ENCODE measurements around the gene SLX4IP. TPM values are rescaled to one million over a fixed set of nuclear protein-coding genes. Genes with fewer than 3 reads are reported as not detected.

The SLX4IP gene
- polyA plus RNA-seq, 2 donors, result 1.2 to 4.4 TPM

GRCh38 chr20:10489853-10490252 lies 54.7 kb downstream of the SLX4IP start:
- Histone ChIP-seq H3K36me3 (ENCODE audit: control insufficient read depth in 2 of 2, insufficient read depth in 2 of 2, low read length in 1 of 2) (no peaks in the 10 kb centered on the region), H3K27ac (ENCODE audit: low read depth in 2 of 2, low read length in 1 of 2) (peak overlapping the region in 1 of 2 donors; percentile 10), H3K9me3 (ENCODE audit: control insufficient read depth in 2 of 2, insufficient read depth in 1 of 2, low read depth in 1 of 2, low read length in 1 of 2) (no peaks in the 10 kb centered on the region), H3K4me3 (ENCODE audit: low read depth in 1 of 2, low read length in 2 of 2) (no peak overlapping the region), H3K4me1 (ENCODE audit: control insufficient read depth in 2 of 2, insufficient read depth in 2 of 2, low read length in 1 of 2) (no peaks in the 10 kb centered on the region), H3K27me3 (ENCODE audit: control insufficient read depth in 1 of 2, insufficient read depth in 2 of 2, low read length in 2 of 2) (no peaks in the 10 kb centered on the region)
- 51 to 80% methylated on average over 1 of the region's 1 CpG for WGBS, 2 donors

GRCh38 chr20:10490257-10490656 lies 55.2 kb downstream of the SLX4IP start:
- Histone ChIP-seq H3K36me3 (ENCODE audit: control insufficient read depth in 2 of 2, insufficient read depth in 2 of 2, low read length in 1 of 2) (no peaks in the 10 kb centered on the region), H3K27ac (ENCODE audit: low read depth in 2 of 2, low read length in 1 of 2) (peak overlapping the region in 1 of 2 donors; percentile 66), H3K4me1 (ENCODE audit: control insufficient read depth in 2 of 2, insufficient read depth in 2 of 2, low read length in 1 of 2) (no peaks in the 10 kb centered on the region), H3K4me3 (ENCODE audit: low read depth in 1 of 2, low read length in 2 of 2) (no peak overlapping the region), H3K9me3 (ENCODE audit: control insufficient read depth in 2 of 2, insufficient read depth in 1 of 2, low read depth in 1 of 2, low read length in 1 of 2) (no peaks in the 10 kb centered on the region), H3K27me3 (ENCODE audit: control insufficient read depth in 1 of 2, insufficient read depth in 2 of 2, low read length in 2 of 2) (no peaks in the 10 kb centered on the region)
- 85 to 88% methylated on average over 2 of the region's 2 CpGs for WGBS, 2 donors

DNA sequence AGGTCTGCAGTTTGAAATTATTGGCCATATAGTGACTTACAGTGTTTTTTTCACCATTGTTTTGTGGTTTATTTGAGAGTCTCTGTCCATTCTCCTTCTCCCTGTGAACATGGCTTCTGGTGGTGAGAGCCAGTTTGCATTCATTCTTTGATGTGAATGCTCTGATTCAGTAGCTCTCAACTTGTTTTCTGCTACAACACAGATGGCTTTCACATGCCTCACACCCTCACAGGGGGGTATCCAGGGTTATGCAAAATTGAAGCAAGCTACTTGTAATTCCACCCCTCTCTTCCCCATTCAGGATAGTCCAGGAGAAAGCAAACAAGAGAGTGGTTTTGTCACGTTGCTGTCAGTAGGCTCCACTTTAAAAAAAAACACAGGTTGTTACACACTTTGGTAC lies 55.6 kb downstream of the SLX4IP start:
- no peak overlapping the region for H3K4me3 ChIP-seq (ENCODE audit: low read depth in 1 of 2, low read length in 2 of 2)

GRCh38 chr20:10492065-10492464 lies 57.0 kb downstream of the SLX4IP start:
- H3K36me3 ChIP-seq (ENCODE audit: control insufficient read depth in 2 of 2, insufficient read depth in 2 of 2, low read length in 1 of 2), result no peaks in the 10 kb centered on the region
- no peaks in the 10 kb centered on the region for H3K9me3 ChIP-seq (ENCODE audit: control insufficient read depth in 2 of 2, insufficient read depth in 1 of 2, low read depth in 1 of 2, low read length in 1 of 2)
- no peak overlapping the region for H3K27ac ChIP-seq (ENCODE audit: low read depth in 2 of 2, low read length in 1 of 2)
- H3K27me3 ChIP-seq (ENCODE audit: control insufficient read depth in 1 of 2, insufficient read depth in 2 of 2, low read length in 2 of 2), result no peaks in the 10 kb centered on the region
- 89 to 92% methylated on average over 2 of the region's 2 CpGs for WGBS, 2 donors
- H3K4me1 ChIP-seq (ENCODE audit: control insufficient read depth in 2 of 2, insufficient read depth in 2 of 2, low read length in 1 of 2), result no peaks in the 10 kb centered on the region
- H3K4me3 ChIP-seq (ENCODE audit: low read depth in 1 of 2, low read length in 2 of 2), result no peak overlapping the region

More for the DNA sequence above, 55.6 kb downstream of the SLX4IP start:
- H3K27ac ChIP-seq (ENCODE audit: low read depth in 2 of 2, low read length in 1 of 2), result peak overlapping the region; percentile 42 to 66
- no peaks in the 10 kb centered on the region for H3K36me3 ChIP-seq (ENCODE audit: control insufficient read depth in 2 of 2, insufficient read depth in 2 of 2, low read length in 1 of 2)
- H3K4me1 ChIP-seq (ENCODE audit: control insufficient read depth in 2 of 2, insufficient read depth in 2 of 2, low read length in 1 of 2), result no peaks in the 10 kb centered on the region
- H3K9me3 ChIP-seq (ENCODE audit: control insufficient read depth in 2 of 2, insufficient read depth in 1 of 2, low read depth in 1 of 2, low read length in 1 of 2), result no peaks in the 10 kb centered on the region
- H3K27me3 ChIP-seq (ENCODE audit: control insufficient read depth in 1 of 2, insufficient read depth in 2 of 2, low read length in 2 of 2), result no peaks in the 10 kb centered on the region
- 48 to 50% methylated on average over 1 of the region's 1 CpG for WGBS, 2 donors

DNA sequence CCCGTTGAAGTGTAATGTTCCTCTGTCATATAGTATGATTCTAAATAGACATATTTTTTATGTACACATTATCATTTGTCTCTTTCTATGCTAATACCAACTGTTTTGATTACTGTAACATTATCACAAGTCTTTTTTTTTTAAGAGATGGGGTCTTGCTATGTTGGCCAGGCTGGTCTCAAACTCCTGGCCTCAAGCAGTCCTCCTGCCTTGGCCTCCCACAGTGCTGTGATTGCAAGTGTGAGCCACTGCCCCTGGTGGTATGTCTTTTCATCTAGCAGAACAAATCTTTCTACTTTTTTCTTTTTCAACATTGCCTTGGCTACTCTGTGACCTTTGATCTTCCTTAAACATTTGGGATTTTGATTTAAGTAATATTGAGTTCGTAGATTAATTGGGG lies 57.7 kb downstream of the SLX4IP start:
- Histone ChIP-seq H3K4me3 (ENCODE audit: low read depth in 1 of 2, low read length in 2 of 2) (no peak overlapping the region), H3K4me1 (ENCODE audit: control insufficient read depth in 2 of 2, insufficient read depth in 2 of 2, low read length in 1 of 2) (no peaks in the 10 kb centered on the region), H3K27me3 (ENCODE audit: control insufficient read depth in 1 of 2, insufficient read depth in 2 of 2, low read length in 2 of 2) (no peaks in the 10 kb centered on the region), H3K36me3 (ENCODE audit: control insufficient read depth in 2 of 2, insufficient read depth in 2 of 2, low read length in 1 of 2) (no peaks in the 10 kb centered on the region), H3K27ac (ENCODE audit: low read depth in 2 of 2, low read length in 1 of 2) (no peak overlapping the region), H3K9me3 (ENCODE audit: control insufficient read depth in 2 of 2, insufficient read depth in 1 of 2, low read depth in 1 of 2, low read length in 1 of 2) (no peaks in the 10 kb centered on the region)
- 93 to 99% methylated on average over 2 of the region's 2 CpGs for WGBS, 2 donors

GRCh38 chr20:10495173-10495572 lies 60.1 kb downstream of the SLX4IP start:
- no peaks in the 10 kb centered on the region for H3K9me3 ChIP-seq (ENCODE audit: control insufficient read depth in 2 of 2, insufficient read depth in 1 of 2, low read depth in 1 of 2, low read length in 1 of 2)
- no peaks in the 10 kb centered on the region for H3K4me1 ChIP-seq (ENCODE audit: control insufficient read depth in 2 of 2, insufficient read depth in 2 of 2, low read length in 1 of 2)
- H3K36me3 ChIP-seq (ENCODE audit: control insufficient read depth in 2 of 2, insufficient read depth in 2 of 2, low read length in 1 of 2), result no peaks in the 10 kb centered on the region
- no peak overlapping the region for H3K27ac ChIP-seq (ENCODE audit: low read depth in 2 of 2, low read length in 1 of 2)
- H3K27me3 ChIP-seq (ENCODE audit: control insufficient read depth in 1 of 2, insufficient read depth in 2 of 2, low read length in 2 of 2), result no peaks in the 10 kb centered on the region
- no peak overlapping the region for H3K4me3 ChIP-seq (ENCODE audit: low read depth in 1 of 2, low read length in 2 of 2)
- 66 to 70% methylated on average over 2 of the region's 2 CpGs for WGBS, 2 donors

DNA sequence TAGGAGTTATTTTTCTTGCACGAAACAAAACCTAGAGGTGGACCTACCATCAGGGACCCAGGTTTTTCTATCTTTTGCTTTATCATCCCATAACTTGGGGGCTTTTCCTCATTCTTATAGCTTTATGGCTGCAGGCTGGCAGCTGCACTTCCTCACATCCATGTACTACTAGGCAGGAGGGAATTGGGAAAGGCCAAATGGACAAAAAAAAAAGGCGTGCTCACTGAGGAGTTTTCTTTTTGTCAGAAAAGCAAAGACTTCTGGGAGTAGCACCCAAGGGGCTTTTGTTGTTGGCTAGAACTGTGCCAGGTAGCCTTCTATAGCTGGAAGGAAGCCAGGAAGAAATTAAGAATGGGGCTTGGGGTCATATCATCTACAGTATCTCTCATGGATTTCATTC lies 61.4 kb downstream of the SLX4IP start:
- H3K9me3 ChIP-seq (ENCODE audit: control insufficient read depth in 2 of 2, insufficient read depth in 1 of 2, low read depth in 1 of 2, low read length in 1 of 2), result no peaks in the 10 kb centered on the region
- peaks cover 0 to 2% of the 10 kb centered on the region in 2 donors for H3K4me1 ChIP-seq (ENCODE audit: control insufficient read depth in 2 of 2, insufficient read depth in 2 of 2, low read length in 1 of 2)
- H3K4me3 ChIP-seq (ENCODE audit: low read depth in 1 of 2, low read length in 2 of 2), result no peak overlapping the region
- 87 to 95% methylated on average over 2 of the region's 2 CpGs for WGBS, 2 donors
- no peaks in the 10 kb centered on the region for H3K27me3 ChIP-seq (ENCODE audit: control insufficient read depth in 1 of 2, insufficient read depth in 2 of 2, low read length in 2 of 2)
- no peak overlapping the region for H3K27ac ChIP-seq (ENCODE audit: low read depth in 2 of 2, low read length in 1 of 2)
- no peaks in the 10 kb centered on the region for H3K36me3 ChIP-seq (ENCODE audit: control insufficient read depth in 2 of 2, insufficient read depth in 2 of 2, low read length in 1 of 2)

- Histone ChIP-seq H3K36me3 (ENCODE audit: control insufficient read depth in 2 of 2, insufficient read depth in 2 of 2, low read length in 1 of 2) (no peaks in the 10 kb centered on the region), H3K9me3 (ENCODE audit: control insufficient read depth in 2 of 2, insufficient read depth in 1 of 2, low read depth in 1 of 2, low read length in 1 of 2) (no peaks in the 10 kb centered on the region), H3K4me1 (ENCODE audit: control insufficient read depth in 2 of 2, insufficient read depth in 2 of 2, low read length in 1 of 2) (peaks cover 0 to 6% of the 10 kb centered on the region in 2 donors), H3K4me3 (ENCODE audit: low read depth in 1 of 2, low read length in 2 of 2) (no peak overlapping the region), H3K27me3 (ENCODE audit: control insufficient read depth in 1 of 2, insufficient read depth in 2 of 2, low read length in 2 of 2) (no peaks in the 10 kb centered on the region), H3K27ac (ENCODE audit: low read depth in 2 of 2, low read length in 1 of 2) (no peak overlapping the region)
- WGBS, 2 donors, result 96 to 97% methylated on average over 2 of the region's 2 CpGs
Measured at GRCh38 chr20:10497283-10497682, 62.2 kb downstream of the SLX4IP start.

DNA sequence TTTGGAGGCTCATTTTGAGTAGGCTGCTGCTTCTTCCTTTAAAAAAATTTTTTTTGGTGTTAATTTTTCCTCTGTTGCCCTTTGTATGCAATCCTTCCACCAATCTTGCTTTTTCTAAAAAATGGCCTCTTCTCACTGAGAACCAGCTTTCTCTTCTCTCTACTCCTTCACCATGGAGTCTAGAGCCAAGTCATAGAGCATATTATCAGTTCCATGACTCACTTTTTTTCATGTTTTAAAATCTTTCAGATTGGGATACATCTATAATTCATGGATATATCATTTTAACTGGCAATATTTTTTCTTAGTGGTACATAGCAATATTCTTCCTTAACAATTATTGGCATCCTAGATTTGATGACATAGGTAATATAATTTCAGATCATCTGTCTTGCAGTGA lies 62.7 kb downstream of the SLX4IP start:
- H3K9me3 ChIP-seq (ENCODE audit: control insufficient read depth in 2 of 2, insufficient read depth in 1 of 2, low read depth in 1 of 2, low read length in 1 of 2), result no peaks in the 10 kb centered on the region
- H3K4me1 ChIP-seq (ENCODE audit: control insufficient read depth in 2 of 2, insufficient read depth in 2 of 2, low read length in 1 of 2), result peaks cover 0 to 6% of the 10 kb centered on the region in 2 donors
- H3K27me3 ChIP-seq (ENCODE audit: control insufficient read depth in 1 of 2, insufficient read depth in 2 of 2, low read length in 2 of 2), result no peaks in the 10 kb centered on the region
- H3K27ac ChIP-seq (ENCODE audit: low read depth in 2 of 2, low read length in 1 of 2), result no peak overlapping the region
- H3K36me3 ChIP-seq (ENCODE audit: control insufficient read depth in 2 of 2, insufficient read depth in 2 of 2, low read length in 1 of 2), result no peaks in the 10 kb centered on the region
- H3K4me3 ChIP-seq (ENCODE audit: low read depth in 1 of 2, low read length in 2 of 2), result no peak overlapping the region

- WGBS, 2 donors, result 63 to 80% methylated on average over 1 of the region's 1 CpG
- Histone ChIP-seq H3K27ac (ENCODE audit: low read depth in 2 of 2, low read length in 1 of 2) (no peak overlapping the region), H3K36me3 (ENCODE audit: control insufficient read depth in 2 of 2, insufficient read depth in 2 of 2, low read length in 1 of 2) (no peaks in the 10 kb centered on the region), H3K4me3 (ENCODE audit: low read depth in 1 of 2, low read length in 2 of 2) (no peak overlapping the region), H3K27me3 (ENCODE audit: control insufficient read depth in 1 of 2, insufficient read depth in 2 of 2, low read length in 2 of 2) (no peaks in the 10 kb centered on the region), H3K9me3 (ENCODE audit: control insufficient read depth in 2 of 2, insufficient read depth in 1 of 2, low read depth in 1 of 2, low read length in 1 of 2) (no peaks in the 10 kb centered on the region), H3K4me1 (ENCODE audit: control insufficient read depth in 2 of 2, insufficient read depth in 2 of 2, low read length in 1 of 2) (peaks cover 0 to 6% of the 10 kb centered on the region in 2 donors)
Measured at GRCh38 chr20:10498200-10498599, 63.1 kb downstream of the SLX4IP start.
